SK-N-SH treated with all-trans-retinoic acid at 6 μM for 48 hours (cell line): ENCODE data around the gene PTGIR.

Source experiments
- CSRNP3 ChIP-seq: fragments of 250-450 bp; sonication (Bioruptor Pico); IDR thresholded peaks from 2 replicates; pipeline ENCODE4 v1.5.1; 2021; ENCODE audit warnings: mild to moderate bottlenecking, moderate library complexity
- GLIS3 ChIP-seq: fragments of 250-450 bp; sonication (Bioruptor Pico); IDR thresholded peaks from 2 replicates; pipeline ENCODE4 v1.5.0; 2020; ENCODE audit warnings: mild to moderate bottlenecking, moderate library complexity
- ISL1 ChIP-seq: fragments of 250-450 bp; sonication (Bioruptor Pico); IDR thresholded peaks from 2 replicates; pipeline ENCODE4 v2.1.2; 2022; ENCODE audit warnings: mild to moderate bottlenecking, moderate library complexity
- OSR1 ChIP-seq: fragments of 250-450 bp; sonication (Bioruptor Pico); IDR thresholded peaks from 2 replicates; pipeline ENCODE4 v1.8.0; 2022; ENCODE audit warnings: moderate library complexity, mild to moderate bottlenecking, inconsistent platforms
- PATZ1 ChIP-seq: fragments of 250-450 bp; sonication (Bioruptor Pico); IDR thresholded peaks from 2 replicates; pipeline ENCODE4 v1.8.0; 2020; ENCODE audit warnings: mild to moderate bottlenecking, moderate library complexity, borderline replicate concordance
- PPARA ChIP-seq: fragments of 250-450 bp; sonication (Bioruptor Pico); IDR thresholded peaks from 2 replicates; pipeline ENCODE4 v1.5.0; 2020; ENCODE audit warnings: mild to moderate bottlenecking, borderline replicate concordance
- RARB ChIP-seq: fragments of 250-450 bp; sonication (Bioruptor Pico); IDR thresholded peaks from 2 replicates; pipeline ENCODE4 v1.8.0; 2021; ENCODE audit warnings: mild to moderate bottlenecking, moderate library complexity
- TOX ChIP-seq: fragments of 250-450 bp; sonication (Bioruptor Pico); IDR thresholded peaks from 2 replicates; pipeline ENCODE4 v1.8.0; 2021; ENCODE audit warnings: mild to moderate bottlenecking, moderate library complexity, borderline replicate concordance
- TSHZ2 ChIP-seq: fragments of 250-450 bp; sonication (Bioruptor Pico); IDR thresholded peaks from 2 replicates; pipeline ENCODE4 v1.5.0; 2020; ENCODE audit warnings: mild to moderate bottlenecking, moderate library complexity
- ZFP3 ChIP-seq: fragments of 250-450 bp; sonication (Bioruptor Pico); IDR thresholded peaks from 2 replicates; pipeline ENCODE4 v1.5.0; 2020; ENCODE audit warnings: mild to moderate bottlenecking, moderate library complexity
- ZNF8 ChIP-seq: fragments of 450-650 bp; formaldehyde crosslinking; IDR thresholded peaks from 2 replicates; pipeline ENCODE4 v1.5.0; 2020; ENCODE audit warnings: mild to moderate bottlenecking, moderate library complexity

- TF ChIP-seq ZFP3 (CRISPR knock-in tag): no peak
- TF ChIP-seq PATZ1 (CRISPR knock-in tag): no peak
- no peak for TF ChIP-seq RARB (CRISPR knock-in tag)
- no peak for TF ChIP-seq PPARA (CRISPR knock-in tag)
- TF ChIP-seq OSR1 (CRISPR knock-in tag): no peak
- no peak for TF ChIP-seq TOX
- no peak for TF ChIP-seq ZNF8 (CRISPR knock-in tag)
- no peak for TF ChIP-seq CSRNP3 (CRISPR knock-in tag)
- TF ChIP-seq ISL1 (CRISPR knock-in tag): no peak
- TF ChIP-seq TSHZ2 (CRISPR knock-in tag): no peak
- TF ChIP-seq GLIS3: no peak
Measured at GRCh38 chr19:46596008-46596407, 28.9 kb downstream of the PTGIR start.
